ENCODE results near the gene VSIG10L. TPM values are rescaled to one million over a fixed set of nuclear protein-coding genes. Genes with fewer than 3 reads are reported as not detected.

The VSIG10L gene
- polyA plus RNA-seq, 2 of the 4 experiments (the other 2 are of a cell fraction), result 6.7 to 9.2 TPM

DNA sequence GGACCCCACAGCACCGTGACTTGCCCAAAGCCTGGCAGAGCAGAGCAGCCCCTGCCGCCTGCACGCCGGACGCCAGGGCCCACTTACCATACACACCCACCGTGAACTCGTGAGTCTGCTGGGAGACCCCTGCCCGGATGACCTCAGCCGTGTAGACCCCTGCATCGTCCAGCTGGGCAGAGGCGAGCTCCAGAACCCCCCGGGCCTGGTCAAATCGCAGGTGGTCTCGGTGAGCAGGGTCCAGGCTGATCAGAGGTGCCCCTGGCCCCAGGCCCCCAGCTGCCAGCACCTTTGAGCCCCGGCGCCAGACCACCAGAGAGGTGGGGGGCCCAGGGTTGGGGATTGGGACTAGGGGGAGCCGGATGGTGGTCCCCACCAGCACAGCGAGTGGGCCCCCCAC is 873 bp downstream of the VSIG10L start (continued):
- TF ChIP-seq NPAS2 (CRISPR knock-in tag; IDR thresholded peaks at IDR 0.05; ENCODE audit: borderline replicate concordance) (no peak), BHLHE40 (IDR thresholded peaks at IDR 0.05; ENCODE audit: low read depth, low read length) (no peak)

DNA sequence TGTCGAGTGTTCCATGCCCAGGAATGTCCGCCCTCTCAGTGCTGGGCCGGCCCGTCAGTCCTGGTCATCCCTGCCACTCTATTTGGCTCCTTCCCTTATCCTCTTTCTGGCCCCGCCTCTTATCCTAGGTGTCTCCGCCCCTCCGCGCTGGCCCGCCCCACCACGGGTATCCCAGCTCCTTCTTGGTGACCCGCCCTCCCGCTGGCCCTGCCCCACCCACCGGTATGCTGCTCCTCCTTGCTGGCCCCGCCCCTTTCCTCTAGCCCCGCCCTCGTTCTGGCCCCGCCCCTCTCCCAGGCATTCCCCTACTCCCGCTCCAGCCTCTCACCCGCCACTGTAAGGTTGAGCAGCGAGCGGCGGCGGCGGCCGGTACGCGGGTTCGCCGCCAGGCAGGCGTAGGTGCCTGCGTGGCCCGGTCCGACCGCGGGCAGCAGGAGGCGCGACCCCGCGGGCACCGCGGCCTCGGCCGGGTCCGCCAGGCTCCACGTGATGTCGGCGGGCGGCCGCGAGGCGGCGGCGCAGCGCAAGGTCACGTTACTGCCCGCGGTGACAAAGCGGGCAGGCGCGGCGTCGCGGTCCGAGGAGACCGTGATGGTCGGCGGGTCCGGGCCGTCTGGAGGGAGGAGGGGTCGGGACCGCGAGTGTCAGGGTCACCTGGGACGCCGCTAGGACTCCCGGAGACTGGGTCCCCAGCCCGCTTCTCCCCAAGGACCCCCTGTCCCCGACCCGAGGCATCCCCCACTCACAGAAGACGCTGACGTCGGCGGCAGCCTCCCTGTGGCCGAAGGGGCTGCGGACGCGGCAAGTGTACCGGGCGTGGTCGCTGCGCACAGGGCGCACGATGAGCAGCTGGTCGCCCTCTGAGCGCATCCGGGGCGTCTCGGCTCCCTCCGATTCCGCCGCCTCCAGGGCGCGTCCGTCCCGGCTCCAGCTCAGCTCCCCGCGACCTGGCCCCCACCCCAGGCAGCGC is 2.0 kb downstream of the VSIG10L start:
- WGBS (ENCODE audit: missing lambda C conversion rate), result 3% methylated on average over 51 of the region's 107 CpGs
- peaks cover 32% of the 10 kb centered on the region for H3K4me1 ChIP-seq
- CTCF ChIA-PET, result interaction anchor here (0.6 to 5.0 kb wide), 20 partner anchors 11 to 1842 kb away, joined by 3 to 46 read pairs (median 4); partner anchors contain the start of genes CLDND2, ETFB and NKG7
- FAIRE-seq, result no peak
- ATAC-seq, result peak; percentile 81 to 90
- peak; percentile 92 to 99 for DNase-seq (ENCODE audit: low read depth in 1 of 2, low spot score in 1 of 2)
- H3K4me3 ChIP-seq, result peak overlapping the region; percentile 64
- H3K9me3 ChIP-seq, result no peaks in the 10 kb centered on the region
- H3K4me2 ChIP-seq, result peak overlapping the region; percentile 92
- POLR2A ChIA-PET, result interaction anchor here (0.5 to 2.7 kb wide), 32 partner anchors 11 to 849 kb away, joined by 3 to 59 read pairs (median 4); partner anchors contain the start of genes ETFB, LIM2 and ZNF175
- H3K27ac ChIP-seq, result peak overlapping the region; percentile 86 to 90
- TF ChIP-seq TP53 (CRISPR knock-in tag; IDR thresholded peaks at IDR 0.05) (peak; percentile 95; the same call in 1 of the 2 replicates), SREBF2 (IDR thresholded peaks at IDR 0.05) (no peak), RAD21 (conservative IDR thresholded peaks at IDR 0.05 in 1 of 2, IDR thresholded peaks at IDR 0.05 in 1 of 2) (peak; percentile 16 to 63; a peak in 4 of 5 replicates), ZSCAN20 (CRISPR knock-in tag; IDR thresholded peaks at IDR 0.05) (no peak), USF2 (IDR thresholded peaks at IDR 0.05) (peak; percentile 45), CEBPB (IDR thresholded peaks at IDR 0.05) (no peak), SMC3 (IDR thresholded peaks at IDR 0.05) (peak; percentile 70), ZC3H11A (IDR thresholded peaks at IDR 0.05) (no peak), RARB (CRISPR knock-in tag; IDR thresholded peaks at IDR 0.05) (no peak), NPAS2 (CRISPR knock-in tag; IDR thresholded peaks at IDR 0.05; ENCODE audit: borderline replicate concordance) (peak; percentile 91), TFCP2L1 (CRISPR knock-in tag; IDR thresholded peaks at IDR 0.05) (no peak), FOSB (CRISPR knock-in tag; IDR thresholded peaks at IDR 0.05) (no peak), HOXB13 (CRISPR knock-in tag; IDR thresholded peaks at IDR 0.05; ENCODE audit: low read depth) (no peak), JUN (IDR thresholded peaks at IDR 0.05) (peak; percentile 69 to 90), CHD2 (IDR thresholded peaks at IDR 0.05; ENCODE audit: low read length, partially characterized antibody) (no peak), CTCF (IDR thresholded peaks at IDR 0.05) (peak; percentile 47), POLR2AphosphoS2 (conservative IDR thresholded peaks at IDR 0.05; ENCODE audit: low read length) (no peak), FOXS1 (CRISPR knock-in tag; IDR thresholded peaks at IDR 0.05) (no peak), E2F6 (IDR thresholded peaks at IDR 0.05; ENCODE audit: borderline replicate concordance, low read depth) (peak; percentile 85), CBX2 (IDR thresholded peaks at IDR 0.05; ENCODE audit: borderline replicate concordance, low read depth) (no peak), KDM1A (IDR thresholded peaks at IDR 0.05; ENCODE audit: low read depth) (no peak), HEYL (CRISPR knock-in tag; IDR thresholded peaks at IDR 0.05) (no peak), PBX3 (IDR thresholded peaks at IDR 0.05) (0 out of 2 replicates have a peak, but pooled peaks have one; percentile 14), MAFK (IDR thresholded peaks at IDR 0.05; ENCODE audit: partially characterized antibody) (no peak), MAX (IDR thresholded peaks at IDR 0.05) (peak; percentile 92), ZFP36 (IDR thresholded peaks at IDR 0.05; ENCODE audit: borderline replicate concordance, partially characterized antibody) (no peak), FOSL2 (IDR thresholded peaks at IDR 0.05) (no peak), FOSL2 (CRISPR knock-in tag; IDR thresholded peaks at IDR 0.05) (peak; percentile 40), MAZ (IDR thresholded peaks at IDR 0.05; ENCODE audit: borderline replicate concordance, low read depth, low read length) (peak; percentile 31; the same call in 1 of the 2 replicates), ZNF302 (CRISPR knock-in tag; IDR thresholded peaks at IDR 0.05) (no peak), NR3C1 (IDR thresholded peaks at IDR 0.05) (no peak), BCL3 (IDR thresholded peaks at IDR 0.05) (peak; percentile 89; the same call in 2 of the 3 replicates)
